OCI-LY7 (cell line): ENCODE data around the gene HSPA14.

Experiments used
- EZH2phosphoT487 ChIP-seq: fragments of 200-600 bp; sonication (generic); IDR thresholded peaks from 2 replicates; pipeline ENCODE4 v1.6.1; 2018; ENCODE audit warnings: low read depth, borderline replicate concordance, mild to moderate bottlenecking, mixed run types, antibody characterized with exemption, low read length, moderate library complexity, mixed read lengths
- TF ChIP-seq, protein P1 (sequence below): fragments of 200-600 bp; sonication (generic); conservative IDR thresholded peaks from 2 replicates; pipeline ENCODE4 v1.5.1; 2014; ENCODE audit warnings: mild to moderate bottlenecking, antibody characterized with exemption, low read length, moderate library complexity, mixed read lengths

DNA sequence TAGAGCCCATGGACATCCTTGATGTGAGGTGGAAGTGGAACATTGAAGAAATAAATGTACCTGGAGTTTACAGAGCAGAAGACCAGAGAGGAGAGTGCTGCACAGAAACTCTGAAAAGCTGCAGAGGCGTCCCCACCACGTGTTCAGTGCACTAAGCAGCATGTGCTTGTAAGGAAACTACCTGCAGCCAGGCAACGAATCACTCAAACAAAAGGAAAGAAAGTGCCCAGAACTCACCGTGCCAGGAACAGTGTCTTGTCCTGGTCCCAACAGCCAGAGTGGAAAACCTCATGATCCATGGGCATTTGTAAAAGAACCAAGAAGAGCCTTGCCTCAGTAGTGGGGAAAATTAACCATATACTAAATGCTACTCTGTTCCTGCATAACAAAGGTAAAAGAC, 72.8 kb downstream of the HSPA14 start:
- TF ChIP-seq, protein P1, sequence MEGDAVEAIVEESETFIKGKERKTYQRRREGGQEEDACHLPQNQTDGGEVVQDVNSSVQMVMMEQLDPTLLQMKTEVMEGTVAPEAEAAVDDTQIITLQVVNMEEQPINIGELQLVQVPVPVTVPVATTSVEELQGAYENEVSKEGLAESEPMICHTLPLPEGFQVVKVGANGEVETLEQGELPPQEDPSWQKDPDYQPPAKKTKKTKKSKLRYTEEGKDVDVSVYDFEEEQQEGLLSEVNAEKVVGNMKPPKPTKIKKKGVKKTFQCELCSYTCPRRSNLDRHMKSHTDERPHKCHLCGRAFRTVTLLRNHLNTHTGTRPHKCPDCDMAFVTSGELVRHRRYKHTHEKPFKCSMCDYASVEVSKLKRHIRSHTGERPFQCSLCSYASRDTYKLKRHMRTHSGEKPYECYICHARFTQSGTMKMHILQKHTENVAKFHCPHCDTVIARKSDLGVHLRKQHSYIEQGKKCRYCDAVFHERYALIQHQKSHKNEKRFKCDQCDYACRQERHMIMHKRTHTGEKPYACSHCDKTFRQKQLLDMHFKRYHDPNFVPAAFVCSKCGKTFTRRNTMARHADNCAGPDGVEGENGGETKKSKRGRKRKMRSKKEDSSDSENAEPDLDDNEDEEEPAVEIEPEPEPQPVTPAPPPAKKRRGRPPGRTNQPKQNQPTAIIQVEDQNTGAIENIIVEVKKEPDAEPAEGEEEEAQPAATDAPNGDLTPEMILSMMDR: no peak
- no peak for TF ChIP-seq EZH2phosphoT487
